Measurements from ENCODE around the gene NECAB3. TPM values are rescaled to one million over a fixed set of nuclear protein-coding genes. Genes with fewer than 3 reads are reported as not detected.

NECAB3 gene
- 19.1 and 24.5 TPM in 2 replicates for total RNA-seq (ENCODE audit: low replicate concordance)

GRCh38 chr20:33674294-33675135 is at the start of gene NECAB3:
Gene NECAB3, minus strand, starts transcription at chr20:33674428. Its CDS starts 76 bp downstream, at chr20:33674352.

GRCh38 chr20:33719989-33720709 is 45.9 kb upstream of the NECAB3 start, which contains the start of gene PXMP4:
Gene PXMP4, minus strand, starts transcription at chr20:33720310. Its CDS starts 103 bp downstream, at chr20:33720207.

GRCh38 chr20:33686100-33686983 is 12.1 kb upstream of the NECAB3 start, which contains the start of gene E2F1:
Gene E2F1, minus strand, starts transcription at chr20:33686385. Its CDS starts 121 bp downstream, at chr20:33686264.

GRCh38 chr20:33666293-33667244 is 7.7 kb downstream of the NECAB3 start, which contains the start of gene ACTL10:
Gene ACTL10, plus strand, starts transcription at chr20:33666943. Its CDS starts 555 bp downstream, at chr20:33667498.

GRCh38 chr20:33662172-33662571 is 12.1 kb downstream of the NECAB3 start, which contains the start of gene C20orf144:
Gene C20orf144, plus strand, starts transcription at chr20:33662327. Its CDS starts 19 bp downstream, at chr20:33662346.

Other genes starting within 250 kb of the NECAB3 start
- 27.0 and 40.6 TPM in 2 replicates for gene SNTA1, start 230.7 kb downstream of the NECAB3 start, total RNA-seq (ENCODE audit: low replicate concordance)
- gene CBFA2T2, start 184.3 kb downstream of the NECAB3 start, total RNA-seq (ENCODE audit: low replicate concordance), result 3.3 and 8.5 TPM in 2 replicates
- 0.15 TPM in 1 of 2 replicates, not detected in the other for gene C20orf144, start 12.1 kb downstream of the NECAB3 start, total RNA-seq (ENCODE audit: low replicate concordance)
- gene ACTL10, start 7.5 kb downstream of the NECAB3 start, total RNA-seq (ENCODE audit: low replicate concordance), result 1.5 and 2.8 TPM in 2 replicates
- 1.5 and 4.4 TPM in 2 replicates for gene E2F1, start 12.0 kb upstream of the NECAB3 start, total RNA-seq (ENCODE audit: low replicate concordance)
- gene PXMP4, start 45.9 kb upstream of the NECAB3 start, total RNA-seq (ENCODE audit: low replicate concordance), result 4.5 and 9.1 TPM in 2 replicates
- 0.75 and 1.1 TPM in 2 replicates for gene ZNF341, start 57.6 kb upstream of the NECAB3 start, total RNA-seq (ENCODE audit: low replicate concordance)
- gene CHMP4B, start 136.9 kb upstream of the NECAB3 start, total RNA-seq (ENCODE audit: low replicate concordance), result 32.1 and 38.7 TPM in 2 replicates

Measured in smooth muscle cell of the coronary artery (primary cell).